NCI-H1092 (cell line): ENCODE results near the gene EIF2B2.

Experiments used
- DNase-seq: peaks from one replicate; lab custom pipeline; 2025; lab: John Stamatoyannopoulos, UW

Gene EIF2B2

GRCh38 chr14:74974364-74975058, 28.2 kb upstream of the EIF2B2 start:
- no peak for DNase-seq

- DNase-seq, result no peak
These were observed 27.5 kb upstream of the EIF2B2 start for GRCh38 chr14:74975059-74975810.

- DNase-seq, result no peak
These were observed 26.2 kb upstream of the EIF2B2 start for GRCh38 chr14:74976264-74977113.

- DNase-seq, result no peak
These were observed 25.4 kb upstream of the EIF2B2 start for GRCh38 chr14:74977164-74977900.

GRCh38 chr14:74977901-74978385, 24.8 kb upstream of the EIF2B2 start:
- no peak for DNase-seq

- DNase-seq, result no peak
These were observed 24.2 kb upstream of the EIF2B2 start for GRCh38 chr14:74978416-74978947.

GRCh38 chr14:74979029-74979428, 23.7 kb upstream of the EIF2B2 start:
- DNase-seq, result no peak

- DNase-seq, result peak; percentile 52
These were observed 23.0 kb upstream of the EIF2B2 start for GRCh38 chr14:74979442-74980397.

- peak; percentile 33 for DNase-seq
These were observed 22.4 kb upstream of the EIF2B2 start for GRCh38 chr14:74980398-74980730.

GRCh38 chr14:74980731-74981461, 21.8 kb upstream of the EIF2B2 start:
- no peak for DNase-seq

- no peak for DNase-seq
These were observed 21.3 kb upstream of the EIF2B2 start for GRCh38 chr14:74981462-74981782.

- DNase-seq, result no peak
These were observed 20.9 kb upstream of the EIF2B2 start for GRCh38 chr14:74981833-74982232.

GRCh38 chr14:74982661-74983060, 20.1 kb upstream of the EIF2B2 start:
- DNase-seq, result no peak

GRCh38 chr14:74983343-74983742, 19.4 kb upstream of the EIF2B2 start:
- no peak for DNase-seq

- no peak for DNase-seq
These were observed 18.3 kb upstream of the EIF2B2 start for GRCh38 chr14:74984236-74985027.

GRCh38 chr14:74985028-74985310, 17.8 kb upstream of the EIF2B2 start:
- no peak for DNase-seq

- no peak for DNase-seq
These were observed 16.9 kb upstream of the EIF2B2 start for GRCh38 chr14:74985806-74986205.

GRCh38 chr14:74988131-74988530, 14.6 kb upstream of the EIF2B2 start:
- no peak for DNase-seq

- DNase-seq, result no peak
These were observed 13.7 kb upstream of the EIF2B2 start for GRCh38 chr14:74988993-74989392.
